GM04503 (cell line): ENCODE measurements around the gene NKAIN2.

Source experiments
- DNase-seq: peaks from one replicate; pipeline ENCODE4 v3.0.0-alpha.2; 2012; ENCODE audit warnings: low read depth

Gene NKAIN2

DNA sequence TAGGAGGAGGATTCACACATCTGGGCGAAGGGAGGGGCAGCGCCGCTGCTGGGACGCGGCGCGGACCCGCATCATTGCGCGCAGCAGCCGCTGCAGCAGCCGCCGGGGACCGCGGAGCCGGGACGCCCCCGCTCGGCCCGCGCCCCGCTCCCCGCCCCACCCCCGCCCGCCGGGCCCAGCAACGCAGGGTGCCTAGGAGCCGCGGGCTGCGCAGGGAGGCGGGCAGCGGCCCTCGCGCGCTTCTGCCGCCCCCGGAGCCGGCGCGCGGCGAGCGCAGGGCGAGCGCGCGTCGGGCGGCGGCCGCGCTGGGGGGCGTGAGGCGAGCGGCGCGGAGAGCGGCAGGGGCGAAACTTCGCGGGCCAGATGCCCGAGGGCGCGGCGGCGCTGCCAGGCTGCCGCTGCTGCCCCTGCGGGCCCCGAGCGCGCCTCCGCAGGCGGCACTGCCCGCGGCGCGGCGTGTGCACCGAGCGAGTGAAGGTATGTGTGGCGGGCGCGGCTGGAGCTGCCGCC lies at the start of gene NKAIN2:
Gene NKAIN2 (plus strand): TSS at position 362 of the 510 bp plus-strand sequence.
- DNase-seq: no peak

DNA sequence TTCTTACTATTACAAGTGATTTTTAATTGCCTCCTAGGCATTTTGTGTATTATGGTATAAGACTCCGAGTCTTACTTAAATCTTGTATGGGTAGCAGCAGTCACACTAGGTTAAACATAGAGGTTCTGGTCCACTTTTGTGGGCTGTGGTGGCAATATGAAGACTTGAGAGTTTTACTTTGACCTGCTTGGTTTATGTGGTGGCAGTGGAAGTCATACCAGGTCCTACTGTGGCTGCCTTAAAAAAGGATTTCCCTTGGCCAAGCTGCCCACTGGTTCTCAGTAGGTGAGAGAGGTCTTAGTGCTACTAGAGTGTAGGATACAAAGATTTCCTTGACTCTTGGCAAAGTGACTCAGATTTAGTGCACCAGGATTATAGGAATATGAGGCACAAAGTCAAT lies 44.2 kb upstream of the NKAIN2 start:
- no peak for DNase-seq

DNA sequence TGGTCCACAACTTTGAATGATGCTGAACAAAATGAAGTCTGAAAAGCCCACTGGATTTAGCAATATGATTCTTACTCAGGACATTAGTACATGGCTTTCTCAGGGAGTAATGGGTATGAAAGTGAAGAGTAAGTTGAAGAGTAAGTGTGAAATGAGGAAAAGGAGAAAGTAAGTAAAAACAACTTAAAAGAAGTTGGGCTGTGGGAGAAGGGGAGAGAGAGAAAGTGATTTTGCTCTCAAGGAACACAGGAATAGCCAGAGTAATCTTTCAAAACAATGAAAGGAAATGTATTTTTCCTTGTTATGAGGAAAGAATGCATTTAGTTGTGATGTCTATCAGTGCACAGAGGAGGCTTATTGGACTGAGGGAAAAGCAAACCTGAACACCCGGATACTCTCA lies 39.8 kb upstream of the NKAIN2 start:
- DNase-seq: no peak

DNA sequence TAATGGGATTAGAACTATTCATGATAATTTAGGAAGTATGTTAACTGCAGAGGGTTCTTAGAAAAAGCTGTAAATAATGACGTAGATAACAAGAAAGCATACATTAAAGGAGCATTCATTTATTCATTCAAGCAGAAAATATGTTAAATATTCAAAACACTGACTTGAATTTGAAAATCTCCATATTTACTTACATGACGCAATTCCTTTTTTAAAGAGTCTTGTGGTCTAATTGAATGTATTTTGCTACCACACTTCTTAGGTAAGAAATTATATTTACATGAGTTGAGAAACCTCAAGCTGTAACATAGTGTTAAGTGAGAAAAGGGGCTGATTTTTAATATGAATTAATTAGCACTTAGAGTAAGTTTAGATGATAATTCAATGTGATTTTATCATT lies 38.9 kb upstream of the NKAIN2 start:
- no peak for DNase-seq

- DNase-seq: no peak
Measured at GRCh38 chr6:123768921-123769320, 34.7 kb upstream of the NKAIN2 start.

DNA sequence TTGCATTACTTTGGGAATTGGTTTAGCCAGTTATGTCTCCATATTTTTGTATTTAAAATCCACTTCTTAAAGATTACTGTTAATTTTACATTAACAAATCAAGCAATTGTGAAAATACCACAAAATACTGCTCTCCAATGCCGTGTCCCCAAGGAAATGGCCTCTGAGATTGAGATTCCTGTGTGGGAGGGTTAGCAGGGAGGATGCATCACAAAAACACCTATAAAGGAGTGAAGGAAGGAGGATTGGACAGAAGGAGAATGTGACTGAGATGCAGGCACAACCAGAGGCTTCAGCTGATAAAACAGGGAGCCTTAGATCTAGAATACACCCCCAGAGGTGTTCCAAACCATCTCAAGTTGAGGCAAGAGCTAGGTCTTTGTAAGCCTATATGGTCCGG lies 34.2 kb upstream of the NKAIN2 start:
- no peak for DNase-seq

- DNase-seq: no peak
Measured at GRCh38 chr6:123770247-123770949, 33.3 kb upstream of the NKAIN2 start.

DNA sequence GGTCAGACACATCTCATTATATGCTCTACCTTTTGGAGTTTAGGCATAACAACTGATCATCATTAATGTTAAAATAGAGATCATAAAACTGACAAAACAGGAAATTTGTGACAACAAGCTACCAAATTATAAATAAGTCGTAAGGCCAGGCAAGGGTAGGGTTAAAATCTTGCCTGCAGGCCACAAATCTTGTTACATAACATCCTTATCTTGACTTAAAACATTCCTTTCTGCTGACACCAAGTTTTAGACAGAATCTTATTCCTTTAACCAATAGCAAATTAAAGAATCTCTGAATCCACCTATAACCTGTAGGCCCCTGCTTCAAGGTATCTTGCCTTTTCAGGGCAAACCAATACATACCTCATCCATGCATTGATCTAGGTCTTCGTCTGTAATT lies 32.5 kb upstream of the NKAIN2 start:
- DNase-seq: no peak

GRCh38 chr6:123777563-123777962 lies 26.1 kb upstream of the NKAIN2 start:
- DNase-seq: no peak

GRCh38 chr6:123780021-123780420 lies 23.6 kb upstream of the NKAIN2 start:
- DNase-seq: no peak

DNA sequence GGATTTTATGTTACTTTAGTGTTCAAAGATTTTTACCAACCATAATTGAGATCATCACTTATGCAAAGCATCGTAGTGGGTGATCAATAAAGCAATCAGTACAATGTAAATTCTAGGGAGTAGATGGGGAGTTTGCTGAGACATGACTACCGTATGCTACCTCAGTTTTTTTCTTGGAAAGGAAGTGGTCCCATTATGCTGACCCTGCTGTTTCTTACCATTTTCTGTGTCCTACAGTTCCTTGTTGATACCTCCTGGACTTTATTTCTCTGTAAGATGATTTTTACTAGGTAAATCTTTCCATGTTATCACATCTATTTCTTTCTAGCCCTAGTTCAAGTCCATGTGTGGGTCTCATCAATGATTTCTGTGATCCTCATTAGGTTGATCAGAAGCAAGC lies 19.3 kb upstream of the NKAIN2 start:
- no peak for DNase-seq

DNA sequence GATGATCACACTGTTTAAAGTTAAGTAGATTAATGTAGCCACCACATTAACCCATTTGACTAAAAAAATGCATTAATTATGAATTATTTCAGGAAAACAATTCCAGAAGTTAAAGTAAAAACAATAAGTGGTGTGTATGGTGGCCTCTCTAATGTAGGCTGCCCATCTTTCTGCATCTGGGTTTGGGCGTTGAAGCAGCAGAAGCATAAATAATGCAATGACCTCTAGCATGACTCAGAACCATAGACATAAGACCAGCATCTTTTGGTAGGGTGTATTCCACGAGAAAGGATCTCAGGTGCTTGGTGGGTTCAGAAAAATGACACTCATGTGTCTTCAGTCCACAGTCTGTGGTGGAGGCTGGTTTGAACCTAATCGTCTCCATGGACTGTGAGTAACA lies 18.6 kb upstream of the NKAIN2 start:
- no peak for DNase-seq

GRCh38 chr6:123788319-123788718 lies 15.3 kb upstream of the NKAIN2 start:
- no peak for DNase-seq

- no peak for DNase-seq
Measured at GRCh38 chr6:123794190-123794589, 9.5 kb upstream of the NKAIN2 start.

DNA sequence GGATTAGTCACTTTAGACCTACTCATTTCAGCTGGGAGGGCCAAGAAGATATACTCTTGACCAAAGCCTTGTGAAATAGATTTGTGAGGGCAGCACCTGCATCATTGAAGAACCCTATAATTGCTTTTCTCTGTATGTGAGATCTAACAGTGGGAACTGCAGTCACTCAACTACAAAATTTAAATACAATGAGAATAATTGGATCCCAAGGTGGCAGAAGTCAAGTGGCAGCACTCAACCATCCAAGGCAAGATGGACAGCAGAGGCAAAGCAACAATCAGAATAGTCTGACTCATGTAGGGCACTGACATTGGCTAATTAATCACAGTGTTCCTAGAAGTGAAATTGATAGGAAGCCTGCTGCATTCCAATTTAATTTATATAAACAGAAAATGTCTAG lies 8.9 kb upstream of the NKAIN2 start:
- DNase-seq: no peak

DNA sequence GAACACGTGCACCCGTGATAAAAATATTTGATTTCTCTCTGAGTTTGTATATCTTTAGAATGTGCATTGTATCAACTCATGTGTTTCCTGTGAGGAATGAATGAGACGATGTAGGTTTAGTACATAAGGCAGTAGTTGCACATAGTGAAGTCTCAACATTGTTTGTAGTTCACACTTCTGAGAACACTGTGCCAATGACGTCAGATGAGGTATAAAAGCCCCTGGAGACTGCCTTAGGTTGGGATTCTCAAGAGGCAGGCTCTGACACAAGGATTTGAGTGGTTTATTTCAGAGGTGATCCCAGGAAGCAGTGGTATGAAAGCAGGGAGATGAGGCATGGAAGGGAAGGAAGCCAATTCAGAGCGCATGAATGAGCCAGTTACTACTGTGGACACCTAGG lies 2.6 kb upstream of the NKAIN2 start:
- DNase-seq: no peak

- DNase-seq: no peak
Measured at GRCh38 chr6:123802351-123802696, 1.3 kb upstream of the NKAIN2 start.

GRCh38 chr6:123802697-123803503 lies 765 bp upstream of the NKAIN2 start:
- peak; percentile 8 for DNase-seq

- DNase-seq: no peak
Measured at GRCh38 chr6:123804014-123804786, 535 bp downstream of the NKAIN2 start.

- no peak for DNase-seq
Measured at GRCh38 chr6:123804787-123805540, 1.3 kb downstream of the NKAIN2 start.

DNA sequence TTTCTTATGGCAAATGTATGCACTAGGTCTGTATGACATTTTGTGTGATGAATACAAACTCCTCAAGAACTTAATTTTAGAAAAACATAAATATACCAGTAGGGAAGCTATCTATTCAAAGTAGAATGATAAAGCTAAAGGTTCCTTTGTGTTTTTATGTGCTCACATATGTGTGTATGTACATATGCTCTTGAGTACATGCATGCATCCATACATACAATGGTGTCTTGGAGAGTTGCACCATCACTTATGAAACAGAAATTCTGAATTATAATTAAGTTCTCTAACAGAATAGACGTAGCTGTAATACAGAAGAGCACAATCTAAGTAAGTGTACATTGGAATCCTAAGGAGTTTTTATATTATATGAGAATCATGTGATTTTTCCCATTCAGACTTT lies 2.3 kb downstream of the NKAIN2 start:
- no peak for DNase-seq

- DNase-seq: no peak
Measured at GRCh38 chr6:123806561-123806960, 2.9 kb downstream of the NKAIN2 start.
